IPS-NIHi7 (cell line): Measurements from ENCODE around the gene SDK1.

ENCODE experiments used
- DNase-seq: peaks from one replicate; pipeline ENCODE4 v3.0.0; 2012; ENCODE audit warnings: mixed read lengths; ENCODE audit errors: extremely low spot score

Gene SDK1

GRCh38 chr7:4175346-4175973 lies 874.4 kb downstream of the SDK1 start:
- no peak for DNase-seq

GRCh38 chr7:4177001-4177400 lies 875.9 kb downstream of the SDK1 start:
- no peak for DNase-seq

GRCh38 chr7:4178416-4178815 lies 877.4 kb downstream of the SDK1 start:
- no peak for DNase-seq

- no peak for DNase-seq
Observed at GRCh38 chr7:4178916-4179687, 878.0 kb downstream of the SDK1 start.

- no peak for DNase-seq
Observed at GRCh38 chr7:4179688-4180380, 878.8 kb downstream of the SDK1 start.

GRCh38 chr7:4181446-4181845 lies 880.4 kb downstream of the SDK1 start:
- DNase-seq, result no peak

- DNase-seq, result no peak
Observed at GRCh38 chr7:4182605-4183300, 881.7 kb downstream of the SDK1 start.

- no peak for DNase-seq
Observed at GRCh38 chr7:4184653-4185052, 883.6 kb downstream of the SDK1 start.

- DNase-seq, result no peak
Observed at GRCh38 chr7:4185136-4185535, 884.1 kb downstream of the SDK1 start.

GRCh38 chr7:4185721-4186512 lies 884.9 kb downstream of the SDK1 start:
- no peak for DNase-seq

- DNase-seq, result no peak
Observed at GRCh38 chr7:4186513-4186780, 885.4 kb downstream of the SDK1 start.

GRCh38 chr7:4188651-4189050 lies 887.6 kb downstream of the SDK1 start:
- no peak for DNase-seq

GRCh38 chr7:4189131-4189570 lies 888.1 kb downstream of the SDK1 start:
- DNase-seq, result no peak

- no peak for DNase-seq
Observed at GRCh38 chr7:4190010-4190981, 889.2 kb downstream of the SDK1 start.

- DNase-seq, result no peak
Observed at GRCh38 chr7:4191046-4191445, 890.0 kb downstream of the SDK1 start.

GRCh38 chr7:4191525-4191924 lies 890.5 kb downstream of the SDK1 start:
- DNase-seq, result no peak

GRCh38 chr7:4195660-4196059 lies 894.6 kb downstream of the SDK1 start:
- DNase-seq, result no peak

- DNase-seq, result no peak
Observed at GRCh38 chr7:4196121-4196819, 895.2 kb downstream of the SDK1 start.

GRCh38 chr7:4198301-4198700 lies 897.2 kb downstream of the SDK1 start:
- DNase-seq, result no peak

GRCh38 chr7:4200546-4201094 lies 899.6 kb downstream of the SDK1 start:
- DNase-seq, result no peak
